Spleen (tissue), 7 donors: Measurements from ENCODE around the gene RMDN3.

Experiments used
- CTCF ChIP-seq, 11 experiments: fragments of 200-600 bp in 7 of 11; fragments of 450-650 bp in 4 of 11; sonication (generic) in 4 of 11; IDR thresholded peaks in 8 of 11; conservative IDR thresholded peaks in 3 of 11; 1 replicate in 7 of 11; 2 replicates in 4 of 11; pipeline versions ENCODE4 v1.4.0 to v1.8.0; 2016 to 2021; ENCODE audit warnings: antibody characterized with exemption in 11 of 11, inconsistent platforms in 4 of 11, mild to moderate bottlenecking in 1 of 11
- POLR2A ChIP-seq, 3 donors: fragments of 450-650 bp; IDR thresholded peaks; one replicate each; pipeline ENCODE4 v1.5.1; 2017; ENCODE audit warnings: antibody characterized with exemption in 3 of 3, mild to moderate bottlenecking in 1 of 3
- donor health status: DM: no; HTN: no; CAD: no; lungs with moderate emphysema.
- donor health status: DM: no; HTN: no; CAD: no.
- donor health status: DM: no; HTN: no; CAD: no.

GRCh38 chr15:40731034-40731433 is 24.0 kb downstream of the RMDN3 start:
- TF ChIP-seq CTCF (IDR thresholded peaks at IDR 0.05 in 8 of 11, conservative IDR thresholded peaks at IDR 0.05 in 3 of 11) (no peak), POLR2A (IDR thresholded peaks at IDR 0.05) (no peak)
